Neutrophil (primary cell): Measurements from ENCODE around the gene SYCP2.

ENCODE experiments used
- H3K27ac ChIP-seq: fragments of 200-600 bp; sonication (generic); 2 replicates; pipeline ENCODE4 v1.5.1; 2016; ENCODE audit warnings: mild to moderate bottlenecking, moderate library complexity
- H3K27me3 ChIP-seq: fragments of 200-600 bp; sonication (generic); 2 replicates; pipeline ENCODE4 v1.6.0; 2016; ENCODE audit warnings: mild to moderate bottlenecking
- H3K36me3 ChIP-seq: fragments of 200-600 bp; sonication (generic); 2 replicates; pipeline ENCODE4 v1.5.1; 2017
- H3K4me1 ChIP-seq, 2 experiments: fragments of 200-600 bp in 1 of 2; sonication (generic) in 1 of 2; 1 replicate in 1 of 2; 2 replicates in 1 of 2; pipeline versions ENCODE4 v1.5.1 to v1.6.1; 2013 to 2016; ENCODE audit warnings: low read depth in 1 of 2, low read length in 1 of 2, mild to moderate bottlenecking in 1 of 2, moderate library complexity in 1 of 2; ENCODE audit not compliant: control insufficient read depth in 1 of 2, insufficient read depth in 1 of 2
- H3K4me3 ChIP-seq, 2 experiments: fragments of 200-600 bp in 1 of 2; sonication (generic) in 1 of 2; 1 replicate in 1 of 2; 2 replicates in 1 of 2; pipeline ENCODE4 v1.5.1; 2013 to 2016; ENCODE audit warnings: low read depth in 1 of 2, low read length in 1 of 2, mild to moderate bottlenecking in 1 of 2, moderate library complexity in 1 of 2
- H3K9me3 ChIP-seq: fragments of 200-600 bp; sonication (generic); 2 replicates; pipeline ENCODE4 v1.5.1; 2016
- TF ChIP-seq, protein P1 (sequence below): fragments of 200-600 bp; sonication (generic); IDR thresholded peaks from 2 replicates; pipeline ENCODE4 v1.5.1; 2016; ENCODE audit warnings: antibody characterized with exemption

Gene SYCP2

DNA sequence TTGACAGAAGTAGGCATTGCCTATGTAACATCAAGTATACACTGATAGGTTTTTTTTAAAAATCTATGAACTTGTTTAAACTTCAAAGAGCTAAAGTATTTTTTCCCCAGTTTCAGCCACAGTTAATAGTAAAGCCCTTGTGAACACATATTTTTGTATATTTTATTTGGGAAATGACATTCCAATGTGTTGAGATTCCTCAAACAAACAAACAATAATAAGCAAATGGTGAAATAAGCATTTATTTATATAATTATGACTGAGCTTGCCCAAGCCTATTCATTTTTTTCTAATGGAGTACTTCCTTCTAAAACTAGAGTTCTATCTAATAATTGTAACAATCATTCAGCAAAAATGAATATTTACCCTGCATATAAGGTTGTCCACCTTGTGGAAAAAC lies 12.5 kb downstream of the SYCP2 start:
- TF ChIP-seq, protein P1, sequence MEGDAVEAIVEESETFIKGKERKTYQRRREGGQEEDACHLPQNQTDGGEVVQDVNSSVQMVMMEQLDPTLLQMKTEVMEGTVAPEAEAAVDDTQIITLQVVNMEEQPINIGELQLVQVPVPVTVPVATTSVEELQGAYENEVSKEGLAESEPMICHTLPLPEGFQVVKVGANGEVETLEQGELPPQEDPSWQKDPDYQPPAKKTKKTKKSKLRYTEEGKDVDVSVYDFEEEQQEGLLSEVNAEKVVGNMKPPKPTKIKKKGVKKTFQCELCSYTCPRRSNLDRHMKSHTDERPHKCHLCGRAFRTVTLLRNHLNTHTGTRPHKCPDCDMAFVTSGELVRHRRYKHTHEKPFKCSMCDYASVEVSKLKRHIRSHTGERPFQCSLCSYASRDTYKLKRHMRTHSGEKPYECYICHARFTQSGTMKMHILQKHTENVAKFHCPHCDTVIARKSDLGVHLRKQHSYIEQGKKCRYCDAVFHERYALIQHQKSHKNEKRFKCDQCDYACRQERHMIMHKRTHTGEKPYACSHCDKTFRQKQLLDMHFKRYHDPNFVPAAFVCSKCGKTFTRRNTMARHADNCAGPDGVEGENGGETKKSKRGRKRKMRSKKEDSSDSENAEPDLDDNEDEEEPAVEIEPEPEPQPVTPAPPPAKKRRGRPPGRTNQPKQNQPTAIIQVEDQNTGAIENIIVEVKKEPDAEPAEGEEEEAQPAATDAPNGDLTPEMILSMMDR = no peak
- no peaks in the 10 kb centered on the region for H3K36me3 ChIP-seq
- peaks cover 9% of the 10 kb centered on the region for H3K27me3 ChIP-seq
- no peaks in the 10 kb centered on the region for H3K9me3 ChIP-seq
- no peak overlapping the region for H3K4me3 ChIP-seq
- no peaks in the 10 kb centered on the region for H3K4me1 ChIP-seq
- H3K27ac ChIP-seq = no peak overlapping the region

DNA sequence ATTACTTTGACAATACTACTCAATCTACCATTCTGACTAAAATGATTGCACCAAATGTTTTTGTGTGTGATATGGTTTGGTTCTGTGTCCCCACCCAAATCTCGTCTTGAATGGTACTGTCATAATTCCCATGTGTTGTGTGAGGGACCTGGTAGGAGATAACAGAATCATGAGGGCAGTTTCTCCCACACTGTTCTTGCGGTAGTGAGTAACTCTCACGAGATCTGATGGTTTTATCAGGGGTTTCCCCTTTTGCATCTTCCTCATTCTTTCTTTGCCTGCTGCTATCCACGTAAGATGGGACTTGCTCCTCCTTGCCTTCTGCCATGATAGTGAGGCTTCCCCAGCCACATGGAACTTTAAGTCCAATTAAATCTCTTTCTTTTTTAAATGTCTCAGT lies 20.8 kb downstream of the SYCP2 start:
- no peaks in the 10 kb centered on the region for H3K36me3 ChIP-seq

DNA sequence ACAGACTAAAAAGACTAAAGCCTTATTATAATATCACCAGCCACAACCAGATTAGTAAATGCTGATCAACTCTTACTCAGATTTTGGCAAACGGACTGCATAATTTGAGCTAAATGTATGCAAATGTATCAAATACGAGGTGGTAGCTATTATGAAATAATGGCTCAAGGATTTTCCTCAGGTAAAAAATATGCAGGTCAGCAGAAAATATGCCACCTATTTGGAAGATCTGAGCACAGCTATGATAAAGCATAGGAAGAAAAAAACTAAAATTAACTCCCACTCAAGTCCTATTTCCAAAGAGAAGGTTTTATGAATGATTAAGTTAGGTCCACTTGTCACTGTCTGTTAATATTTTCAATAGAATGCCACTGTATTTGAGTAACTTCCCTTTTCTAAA lies 22.4 kb downstream of the SYCP2 start:
- no peaks in the 10 kb centered on the region for H3K4me1 ChIP-seq
- no peak overlapping the region for H3K4me3 ChIP-seq
- no peak overlapping the region for H3K27ac ChIP-seq
- TF ChIP-seq, protein P1 = no peak
- H3K36me3 ChIP-seq = no peaks in the 10 kb centered on the region
- no peaks in the 10 kb centered on the region for H3K9me3 ChIP-seq
- H3K27me3 ChIP-seq = no peaks in the 10 kb centered on the region

More for the DNA sequence above, 20.8 kb downstream of the SYCP2 start:
- TF ChIP-seq, protein P1 = no peak
- H3K27me3 ChIP-seq = no peaks in the 10 kb centered on the region
- H3K27ac ChIP-seq = no peak overlapping the region
- H3K4me1 ChIP-seq = no peaks in the 10 kb centered on the region
- no peaks in the 10 kb centered on the region for H3K9me3 ChIP-seq
- no peak overlapping the region for H3K4me3 ChIP-seq

DNA sequence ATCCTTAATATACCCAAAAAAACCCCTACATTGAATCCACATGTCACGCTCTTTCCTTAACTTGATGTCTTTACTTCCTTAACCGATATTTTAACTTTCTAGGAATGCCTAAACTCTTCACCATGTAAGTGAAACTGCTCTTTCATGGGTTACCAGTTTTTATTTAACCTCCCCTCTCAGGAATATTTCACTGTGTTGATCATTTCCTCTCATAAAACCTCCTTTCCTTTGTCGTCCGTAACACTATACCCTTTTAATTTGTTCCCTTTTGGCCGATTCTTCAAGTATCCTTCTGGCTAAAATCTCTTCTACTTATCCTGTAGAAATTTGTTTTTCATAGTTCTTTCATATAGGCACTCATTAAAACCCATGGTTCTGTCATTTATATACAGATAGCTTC lies 24.6 kb downstream of the SYCP2 start:
- Histone ChIP-seq H3K4me3 (no peak overlapping the region), H3K36me3 (no peaks in the 10 kb centered on the region), H3K4me1 (no peaks in the 10 kb centered on the region), H3K27ac (no peak overlapping the region), H3K27me3 (no peaks in the 10 kb centered on the region), H3K9me3 (no peaks in the 10 kb centered on the region)
- TF ChIP-seq, protein P1 = no peak

DNA sequence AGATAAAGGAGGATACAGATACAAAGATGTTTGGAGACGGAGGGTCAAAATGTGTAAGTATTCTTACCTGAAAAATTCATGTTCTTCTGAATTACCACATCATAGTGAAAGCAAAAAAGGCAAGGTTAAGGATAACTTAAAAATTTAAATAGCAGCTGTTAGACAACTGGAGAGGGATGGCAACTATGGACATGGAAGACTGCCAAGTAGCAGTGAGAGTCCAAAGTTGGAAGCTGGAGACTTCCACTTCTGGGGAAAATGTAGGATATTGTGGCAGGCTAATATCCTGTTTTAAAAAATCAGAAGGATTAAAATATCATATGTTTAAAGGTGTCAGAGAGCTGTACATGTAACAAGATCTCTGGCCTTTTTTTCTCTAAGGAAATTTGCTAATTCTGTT lies 29.8 kb downstream of the SYCP2 start:
- Histone ChIP-seq H3K4me3 (no peak overlapping the region), H3K36me3 (no peaks in the 10 kb centered on the region), H3K9me3 (no peaks in the 10 kb centered on the region), H3K4me1 (no peaks in the 10 kb centered on the region), H3K27ac (no peak overlapping the region), H3K27me3 (peaks cover 6% of the 10 kb centered on the region)
- TF ChIP-seq, protein P1 = no peak

DNA sequence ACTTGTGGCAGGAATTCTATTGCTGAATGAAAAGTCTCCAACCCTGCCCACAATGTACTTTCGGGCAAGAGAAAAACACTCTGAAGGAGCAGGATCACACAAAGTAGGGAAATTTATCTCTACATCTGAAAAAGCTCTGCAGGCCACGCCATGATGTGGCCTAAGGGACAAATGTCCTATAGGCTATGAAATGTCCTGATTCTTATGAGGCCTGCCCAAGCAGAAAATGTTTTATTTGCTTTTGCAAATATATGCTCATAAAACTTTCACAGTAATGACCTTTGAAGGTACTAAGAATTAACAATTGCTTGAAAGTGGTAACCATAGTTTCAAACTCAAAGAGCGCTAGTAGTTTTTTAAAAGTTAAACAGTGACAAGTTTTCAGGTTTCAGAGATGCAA lies 31.0 kb downstream of the SYCP2 start:
- Histone ChIP-seq H3K4me1 (no peaks in the 10 kb centered on the region), H3K27me3 (peaks cover 6% of the 10 kb centered on the region), H3K4me3 (no peak overlapping the region), H3K27ac (no peak overlapping the region), H3K36me3 (no peaks in the 10 kb centered on the region), H3K9me3 (no peaks in the 10 kb centered on the region)
- TF ChIP-seq, protein P1 = no peak
